CD1c-positive myeloid dendritic cell (primary cell): ENCODE measurements around the gene ZNF28.
"Not testable (repeated sequence)": the region's sequence is repeated elsewhere in the genome, so short reads cannot be mapped to it uniquely, and the experiment has no call there.

Source experiments
- DNase-seq: peaks from one replicate; pipeline ENCODE4 v3.0.0-alpha.2; 2016; ENCODE audit errors: extremely low spot score

ZNF28 gene

DNA sequence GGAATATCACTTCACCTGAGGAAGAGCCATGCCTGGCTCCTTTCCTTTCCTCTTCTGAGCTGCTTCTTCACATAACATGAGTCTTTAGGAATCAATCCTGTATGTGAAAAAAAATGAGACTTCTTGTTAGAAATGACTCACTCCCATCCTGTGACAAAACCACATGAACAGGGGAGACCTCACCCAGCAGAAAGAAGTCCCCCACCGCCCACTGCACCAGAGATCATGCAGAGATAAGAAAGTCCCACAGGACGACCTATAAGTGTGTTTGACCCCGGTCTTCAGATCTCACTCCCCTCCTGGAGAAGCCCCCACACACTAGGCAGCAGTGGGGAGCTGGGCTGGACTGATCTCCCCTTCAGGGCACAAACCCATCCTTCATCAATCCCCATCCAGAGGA is 42.6 kb downstream of the ZNF28 start:
- no peak for DNase-seq

DNA sequence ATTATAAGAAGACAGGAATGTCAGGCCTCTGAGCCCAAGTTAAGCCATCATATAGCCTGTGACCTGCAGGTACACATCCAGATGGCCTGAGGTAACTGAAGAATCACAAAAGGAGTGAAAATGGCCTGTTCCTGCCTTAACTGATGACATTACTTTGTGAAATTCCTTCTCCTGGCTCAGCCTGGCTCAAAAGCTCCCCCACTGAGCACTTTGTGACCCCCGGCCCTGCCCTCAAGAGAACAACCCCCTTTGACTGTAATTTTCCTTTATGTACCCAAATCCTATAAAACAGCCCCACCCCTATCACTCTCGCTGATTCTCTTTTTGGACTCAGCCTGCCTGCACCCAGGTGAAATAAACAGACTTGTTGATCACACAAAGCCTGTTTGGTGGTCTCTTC is 65.0 kb downstream of the ZNF28 start:
- DNase-seq: not testable (repeated sequence)

- no peak for DNase-seq
These were observed 71.7 kb downstream of the ZNF28 start for GRCh38 chr19:52749780-52750179.

- peak; percentile 48 for DNase-seq
These were observed 73.0 kb downstream of the ZNF28 start for GRCh38 chr19:52748336-52748950.
